ENCODE results near the gene SAFB. TPM values are rescaled to one million over a fixed set of nuclear protein-coding genes. Genes with fewer than 3 reads are reported as not detected.

SAFB gene
- polyA plus RNA-seq, 3 donors: 12.2 to 76.6 (median 23.1) TPM

DNA sequence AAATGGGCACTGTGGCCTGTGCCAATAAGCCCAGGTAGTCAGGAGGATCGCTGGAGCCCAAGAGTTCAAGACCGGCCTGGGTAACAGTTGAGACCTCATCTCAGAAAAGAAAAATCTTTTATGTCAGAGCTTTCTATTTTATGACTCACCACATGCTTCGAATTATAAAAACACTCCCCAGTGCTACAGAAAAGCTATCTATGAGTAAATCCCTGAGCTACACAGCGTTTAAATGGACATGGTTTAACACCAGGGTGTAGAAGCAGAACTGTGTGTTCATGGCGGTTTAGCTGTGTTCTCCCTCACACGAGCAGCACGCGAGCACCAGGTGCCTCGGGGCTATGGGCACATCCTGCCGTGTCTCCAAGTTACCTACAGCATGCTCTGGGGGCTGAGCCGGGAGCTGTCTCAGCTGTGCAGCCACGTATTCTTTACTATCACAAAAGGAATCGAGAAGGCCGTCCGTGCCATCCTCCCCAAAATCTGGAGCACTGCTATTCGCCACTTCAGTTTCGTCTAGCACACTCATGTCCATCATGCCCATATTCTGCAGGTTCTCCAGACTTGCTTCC, 7.0 kb upstream of the SAFB start:
- H3K79me2 ChIP-seq (ENCODE audit: insufficient read depth, low read length): peaks cover 70% of the 10 kb centered on the region
- Mint-ChIP-seq H3K4me1 (peaks cover 11% of the 10 kb centered on the region), H3K27me3 (ENCODE audit: low read depth in 3 of 3) (no peaks in the 10 kb centered on the region), H3K36me3 (peaks cover 84 to 91% of the 10 kb centered on the region in 2 donors), H3K4me3 (no peak overlapping the region), H3K9me3 (no peaks in the 10 kb centered on the region), H3K27ac (peak overlapping the region in 1 of 7 donors; percentile 9)
- 96% methylated on average over 16 of the region's 17 CpGs for WGBS (ENCODE audit: insufficient coverage)
- H3K4me2 ChIP-seq (replicated peaks; ENCODE audit: extremely low read depth, low read length, poor library complexity, severe bottlenecking): no peak overlapping the region
- no peak overlapping the region for H3K9ac ChIP-seq (ENCODE audit: insufficient read depth, low read length, poor library complexity, severe bottlenecking)
- H4K20me1 ChIP-seq (ENCODE audit: insufficient read depth, low read length): peaks cover 82% of the 10 kb centered on the region
- no peak overlapping the region for H2AFZ ChIP-seq (ENCODE audit: insufficient read depth, low read depth, low read length, poor library complexity, severe bottlenecking)
- no peak overlapping the region for H3K4me3 ChIP-seq (replicated peaks in 1 of 3; ENCODE audit: low read depth in 2 of 3, low read length in 3 of 3)
- no peak for DNase-seq
- peaks cover 85 to 95% of the 10 kb centered on the region in 2 donors for H3K36me3 ChIP-seq (replicated peaks in 1 of 2; ENCODE audit: control insufficient read depth in 1 of 2, insufficient read depth in 2 of 2, low read length in 2 of 2)
- intact Hi-C loops (cut with micrococcal nuclease): no loop called here
- no peaks in the 10 kb centered on the region for H3K27me3 ChIP-seq (ENCODE audit: control insufficient read depth in 2 of 2, insufficient read depth in 2 of 2, low read length in 2 of 2)
- H3K9me3 ChIP-seq (replicated peaks in 1 of 2; ENCODE audit: control insufficient read depth in 1 of 2, insufficient read depth in 1 of 2, low read length in 2 of 2): no peaks in the 10 kb centered on the region
- H3K4me1 ChIP-seq (ENCODE audit: control insufficient read depth in 1 of 2, insufficient read depth in 2 of 2, low read length in 2 of 2): peaks cover 2 to 12% of the 10 kb centered on the region in 2 donors
- no peak overlapping the region for H3K27ac ChIP-seq (ENCODE audit: low read depth in 1 of 2, low read length in 2 of 2)
- TF ChIP-seq, protein P1, sequence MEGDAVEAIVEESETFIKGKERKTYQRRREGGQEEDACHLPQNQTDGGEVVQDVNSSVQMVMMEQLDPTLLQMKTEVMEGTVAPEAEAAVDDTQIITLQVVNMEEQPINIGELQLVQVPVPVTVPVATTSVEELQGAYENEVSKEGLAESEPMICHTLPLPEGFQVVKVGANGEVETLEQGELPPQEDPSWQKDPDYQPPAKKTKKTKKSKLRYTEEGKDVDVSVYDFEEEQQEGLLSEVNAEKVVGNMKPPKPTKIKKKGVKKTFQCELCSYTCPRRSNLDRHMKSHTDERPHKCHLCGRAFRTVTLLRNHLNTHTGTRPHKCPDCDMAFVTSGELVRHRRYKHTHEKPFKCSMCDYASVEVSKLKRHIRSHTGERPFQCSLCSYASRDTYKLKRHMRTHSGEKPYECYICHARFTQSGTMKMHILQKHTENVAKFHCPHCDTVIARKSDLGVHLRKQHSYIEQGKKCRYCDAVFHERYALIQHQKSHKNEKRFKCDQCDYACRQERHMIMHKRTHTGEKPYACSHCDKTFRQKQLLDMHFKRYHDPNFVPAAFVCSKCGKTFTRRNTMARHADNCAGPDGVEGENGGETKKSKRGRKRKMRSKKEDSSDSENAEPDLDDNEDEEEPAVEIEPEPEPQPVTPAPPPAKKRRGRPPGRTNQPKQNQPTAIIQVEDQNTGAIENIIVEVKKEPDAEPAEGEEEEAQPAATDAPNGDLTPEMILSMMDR (IDR thresholded peaks at IDR 0.05): no peak

DNA sequence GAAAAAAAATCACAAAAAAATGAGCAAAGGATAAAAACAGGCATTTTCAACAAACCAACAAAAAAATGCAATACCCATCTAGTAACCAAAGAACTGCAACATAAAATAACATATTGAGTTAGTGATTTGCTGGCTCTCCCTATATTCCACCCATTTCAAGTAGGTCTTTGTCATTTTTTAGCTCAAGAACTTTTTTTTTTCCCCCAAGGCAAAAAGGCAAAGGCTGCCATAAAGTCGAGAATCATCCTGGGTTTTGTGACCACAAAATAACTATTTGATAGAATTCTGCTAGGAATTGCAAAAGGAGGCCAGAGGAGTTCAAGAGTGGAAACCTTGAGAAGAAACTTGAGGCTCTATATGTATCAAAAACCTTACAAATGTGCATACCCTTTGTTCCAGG, 5.8 kb upstream of the SAFB start:
- H3K27ac ChIP-seq (ENCODE audit: low read depth in 1 of 2, low read length in 2 of 2): no peak overlapping the region
- no peak overlapping the region for H2AFZ ChIP-seq (ENCODE audit: insufficient read depth, low read depth, low read length, poor library complexity, severe bottlenecking)
- Mint-ChIP-seq H3K4me3 (no peak overlapping the region), H3K36me3 (peaks cover 83 to 91% of the 10 kb centered on the region in 2 donors), H3K4me1 (peaks cover 23% of the 10 kb centered on the region), H3K27me3 (ENCODE audit: low read depth in 3 of 3) (no peaks in the 10 kb centered on the region), H3K27ac (peak overlapping the region in 1 of 7 donors; percentile 54), H3K9me3 (peaks cover 0 to 2% (median 0%) of the 10 kb centered on the region in 7 donors)
- peaks cover 90% of the 10 kb centered on the region for H4K20me1 ChIP-seq (ENCODE audit: insufficient read depth, low read length)
- H3K4me2 ChIP-seq (replicated peaks; ENCODE audit: extremely low read depth, low read length, poor library complexity, severe bottlenecking): no peak overlapping the region
- H3K9ac ChIP-seq (ENCODE audit: insufficient read depth, low read length, poor library complexity, severe bottlenecking): no peak overlapping the region
- H3K79me2 ChIP-seq (ENCODE audit: insufficient read depth, low read length): peaks cover 78% of the 10 kb centered on the region
- no peak for DNase-seq
- H3K9me3 ChIP-seq (replicated peaks in 1 of 2; ENCODE audit: control insufficient read depth in 1 of 2, insufficient read depth in 1 of 2, low read length in 2 of 2): no peaks in the 10 kb centered on the region
- peaks cover 82 to 94% of the 10 kb centered on the region in 2 donors for H3K36me3 ChIP-seq (replicated peaks in 1 of 2; ENCODE audit: control insufficient read depth in 1 of 2, insufficient read depth in 2 of 2, low read length in 2 of 2)
- no peaks in the 10 kb centered on the region for H3K27me3 ChIP-seq (ENCODE audit: control insufficient read depth in 2 of 2, insufficient read depth in 2 of 2, low read length in 2 of 2)
- peaks cover 14 to 25% of the 10 kb centered on the region in 2 donors for H3K4me1 ChIP-seq (ENCODE audit: control insufficient read depth in 1 of 2, insufficient read depth in 2 of 2, low read length in 2 of 2)
- intact Hi-C loops (cut with micrococcal nuclease): no loop called here
- no CpG with 5 or more reads among the region's 1 CpG for WGBS (ENCODE audit: insufficient coverage)
- no peak overlapping the region for H3K4me3 ChIP-seq (replicated peaks in 1 of 3; ENCODE audit: low read depth in 2 of 3, low read length in 3 of 3)
- TF ChIP-seq, protein P1 (IDR thresholded peaks at IDR 0.05): no peak

Measured in CD14-positive monocyte (primary cell).